Measurements from ENCODE around the gene TMEM131L.
"Not testable (repeated sequence)": the region's sequence is repeated elsewhere in the genome, so short reads cannot be mapped to it uniquely, and the experiment has no call there.

Gene TMEM131L

DNA sequence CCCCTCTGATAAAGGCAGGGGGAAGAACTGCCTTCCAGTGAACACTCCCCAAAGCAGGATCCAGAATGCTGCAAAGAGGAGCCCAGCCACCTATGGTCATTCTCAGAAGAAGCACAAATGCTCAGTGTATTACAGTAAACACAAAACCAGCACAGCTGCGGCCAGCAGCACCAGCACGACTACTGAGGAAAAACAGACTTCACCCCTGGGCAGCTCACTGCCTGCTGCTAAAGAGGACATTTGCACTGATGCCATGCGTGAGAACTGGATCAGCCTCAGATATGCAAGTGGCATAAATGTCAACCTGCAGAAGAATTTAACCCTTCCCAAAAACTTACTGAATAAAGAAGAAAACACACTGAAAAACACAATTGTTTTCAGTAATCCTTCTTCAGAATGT, 137.7 kb downstream of the TMEM131L start:
- in situ Hi-C loops (cut with HindIII; ENCODE audit: low sequenced_read_pairs), result no loop called here

DNA sequence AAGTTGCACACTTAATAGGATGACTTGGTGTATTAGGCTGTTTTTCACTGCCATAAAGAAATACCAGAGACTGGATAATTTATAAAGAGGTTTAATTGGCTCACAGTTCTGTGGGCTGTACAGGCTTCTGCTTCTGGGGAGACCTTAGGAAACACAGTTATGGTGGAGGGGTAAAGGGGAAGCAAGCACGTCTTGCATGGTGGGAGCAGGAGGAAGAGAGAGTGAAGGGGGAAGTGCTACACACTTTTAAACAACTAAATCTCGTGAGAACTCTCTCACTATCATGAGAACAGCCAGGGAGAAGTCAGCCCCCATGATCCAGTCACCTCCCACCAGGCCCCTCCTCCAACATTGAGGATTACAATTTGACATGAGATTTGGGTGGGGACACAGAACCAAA, 142.9 kb downstream of the TMEM131L start:
- in situ Hi-C loops (cut with HindIII; ENCODE audit: low sequenced_read_pairs), result not testable (repeated sequence)

DNA sequence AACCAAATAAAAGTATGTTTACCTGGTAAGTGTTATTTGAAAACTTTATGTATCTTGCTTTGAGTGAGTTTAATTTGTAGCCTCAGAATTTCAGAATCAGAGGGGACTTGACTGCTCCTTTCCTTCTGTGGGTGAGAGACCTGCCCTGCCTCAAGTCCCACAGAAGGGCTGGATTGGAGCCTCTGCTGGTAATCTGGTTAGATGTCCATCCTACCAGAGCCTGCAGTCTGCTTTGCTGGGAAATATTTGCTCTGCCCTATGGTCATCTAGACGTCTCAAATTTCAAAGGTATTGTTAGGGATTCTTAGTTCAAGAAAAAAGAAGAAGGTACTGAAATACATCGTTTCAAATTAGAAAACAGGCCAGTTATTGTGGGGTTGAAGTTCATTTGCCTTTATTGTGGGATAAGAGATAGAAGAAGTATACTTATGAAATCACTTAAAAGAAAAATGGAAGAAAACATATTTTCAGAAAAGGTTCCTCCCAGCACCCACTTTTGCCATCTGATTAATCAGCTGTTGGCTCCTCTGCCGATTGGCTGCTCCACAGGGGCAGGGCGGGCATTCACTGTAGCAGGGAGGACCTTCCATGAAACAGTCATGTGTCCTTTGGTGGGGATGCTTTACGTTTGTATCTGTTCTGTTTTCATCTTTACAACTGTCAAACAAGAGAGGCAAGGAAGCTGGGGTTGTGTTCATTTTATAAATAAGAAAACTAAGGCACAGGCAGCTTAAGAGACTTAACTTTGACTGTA, 144.6 kb downstream of the TMEM131L start:
- in situ Hi-C loops (cut with HindIII; ENCODE audit: low sequenced_read_pairs), result no loop called here

DNA sequence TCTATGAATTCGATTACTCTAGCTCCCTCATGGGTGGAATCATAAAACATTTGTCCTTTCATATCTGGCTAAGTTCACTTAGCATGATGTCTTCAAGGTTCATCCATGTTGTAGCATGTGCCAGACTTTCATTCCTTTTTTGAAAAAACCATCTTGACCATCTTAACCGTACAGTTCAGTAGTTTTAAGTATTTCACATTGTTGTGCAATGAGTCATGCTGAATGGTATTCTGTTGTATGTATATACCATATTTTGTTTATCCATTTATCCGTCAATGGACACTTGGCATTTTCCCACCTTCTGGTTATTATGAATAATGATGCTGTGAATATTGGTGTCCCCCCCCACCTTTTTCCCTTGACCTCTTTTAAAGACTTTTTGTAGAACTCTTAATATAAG, 145.5 kb downstream of the TMEM131L start:
- in situ Hi-C loops (cut with HindIII; ENCODE audit: low sequenced_read_pairs), result no loop called here

DNA sequence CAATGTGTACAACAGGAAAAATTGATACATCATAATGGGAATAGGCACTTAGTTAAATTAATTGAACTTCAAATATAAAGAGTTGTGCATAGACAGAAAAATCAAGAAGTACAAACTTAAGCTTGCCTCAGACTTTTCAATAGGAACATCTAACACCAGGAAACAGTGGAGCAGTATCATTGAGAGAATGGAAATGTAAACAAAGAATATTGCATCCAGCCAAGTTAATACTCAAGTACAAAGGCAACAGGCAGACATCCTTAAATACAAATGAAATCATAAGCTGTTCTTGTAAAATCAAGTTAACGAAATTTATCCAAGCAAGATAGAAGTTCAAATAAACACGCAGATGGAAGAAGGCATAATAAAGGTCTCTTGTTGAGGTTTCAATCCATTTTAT, 146.7 kb downstream of the TMEM131L start:
- in situ Hi-C loops (cut with HindIII; ENCODE audit: low sequenced_read_pairs), result no loop called here

DNA sequence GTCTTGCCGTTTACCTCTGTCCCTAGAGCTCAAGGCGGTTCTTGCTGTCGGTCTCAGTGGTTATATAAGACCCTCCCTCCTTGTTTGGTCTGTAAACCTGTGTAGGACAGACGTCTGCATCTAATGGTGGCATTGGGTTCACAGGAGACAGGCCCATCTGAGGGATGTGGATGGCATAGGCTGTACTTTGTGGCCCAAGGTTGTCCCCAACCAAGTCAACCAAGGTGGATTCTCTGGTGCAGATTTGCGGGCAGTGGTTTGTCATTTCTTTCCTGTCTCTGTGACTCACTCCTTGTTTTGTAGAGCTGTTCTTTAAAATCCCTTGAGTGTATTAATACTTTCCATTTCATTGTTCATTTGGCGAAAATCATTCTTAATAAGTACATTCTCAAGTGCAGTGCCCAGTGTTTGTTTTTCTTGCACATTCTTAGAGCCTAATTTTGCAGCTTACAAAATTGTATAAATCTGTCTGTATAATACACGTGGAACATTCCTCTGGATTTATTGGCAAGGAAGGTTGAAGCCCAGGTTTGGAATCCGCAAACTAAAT, 149.9 kb downstream of the TMEM131L start:
- in situ Hi-C loops (cut with HindIII; ENCODE audit: low sequenced_read_pairs), result no loop called here

DNA sequence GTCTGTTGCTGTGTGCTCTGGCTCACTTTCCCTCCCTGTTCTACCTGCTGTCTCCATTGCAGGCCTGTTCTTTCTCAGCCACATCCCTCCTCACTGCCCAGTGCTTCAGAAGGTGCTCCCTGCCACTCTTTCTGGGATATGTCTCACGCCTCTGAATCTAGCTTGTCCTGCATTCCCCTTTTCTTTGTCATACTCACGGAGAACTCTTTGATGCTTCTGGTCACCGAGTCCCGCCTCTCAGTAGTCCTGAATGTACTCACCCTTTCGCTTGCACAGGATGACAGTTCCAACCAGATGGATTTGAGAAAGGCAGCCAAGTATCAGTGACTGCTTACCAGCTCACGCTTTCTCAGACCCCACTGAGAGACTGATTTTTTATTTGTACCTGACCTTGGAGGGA, 152.7 kb downstream of the TMEM131L start:
- in situ Hi-C loops (cut with HindIII; ENCODE audit: low sequenced_read_pairs), result no loop called here

DNA sequence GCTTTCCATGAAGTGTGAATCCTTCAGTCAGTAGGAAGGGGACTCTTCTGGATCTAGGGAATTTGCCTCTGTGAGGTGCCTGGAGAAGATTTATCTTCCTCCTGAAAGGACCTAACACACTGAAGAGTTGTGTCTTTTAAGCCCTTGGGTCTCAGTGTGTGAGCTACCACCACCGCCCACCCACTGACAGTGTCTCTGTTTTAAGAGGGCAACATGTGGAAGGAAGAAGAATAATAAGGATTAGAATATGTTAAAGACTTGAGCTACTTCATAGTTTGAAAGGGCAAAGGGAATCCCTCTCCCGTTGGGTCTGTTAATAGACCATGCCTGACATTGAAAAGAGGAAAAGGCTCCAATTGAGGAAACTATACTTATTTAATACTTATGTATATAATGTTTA, 153.7 kb downstream of the TMEM131L start:
- in situ Hi-C loops (cut with HindIII; ENCODE audit: low sequenced_read_pairs), result no loop called here

DNA sequence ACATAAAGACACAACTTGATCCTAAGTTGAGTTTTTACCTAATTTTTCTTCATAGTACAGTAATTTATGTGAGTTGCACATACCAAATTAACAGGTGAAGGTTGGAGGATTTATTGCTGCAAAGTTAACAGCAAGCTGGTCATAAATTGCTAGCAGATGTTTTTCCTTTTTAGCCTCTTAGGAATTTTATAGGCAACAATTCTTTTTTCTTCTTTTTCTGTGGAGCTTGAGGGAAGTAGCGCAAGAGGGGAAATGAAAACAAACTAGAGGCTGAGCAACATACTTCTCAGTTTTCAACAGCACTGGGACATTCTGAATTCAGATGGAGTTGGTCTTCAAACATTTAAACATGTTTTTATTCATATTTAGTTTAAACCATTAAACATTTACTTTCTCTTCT, 154.2 kb downstream of the TMEM131L start:
- in situ Hi-C loops (cut with HindIII; ENCODE audit: low sequenced_read_pairs), result no loop called here

DNA sequence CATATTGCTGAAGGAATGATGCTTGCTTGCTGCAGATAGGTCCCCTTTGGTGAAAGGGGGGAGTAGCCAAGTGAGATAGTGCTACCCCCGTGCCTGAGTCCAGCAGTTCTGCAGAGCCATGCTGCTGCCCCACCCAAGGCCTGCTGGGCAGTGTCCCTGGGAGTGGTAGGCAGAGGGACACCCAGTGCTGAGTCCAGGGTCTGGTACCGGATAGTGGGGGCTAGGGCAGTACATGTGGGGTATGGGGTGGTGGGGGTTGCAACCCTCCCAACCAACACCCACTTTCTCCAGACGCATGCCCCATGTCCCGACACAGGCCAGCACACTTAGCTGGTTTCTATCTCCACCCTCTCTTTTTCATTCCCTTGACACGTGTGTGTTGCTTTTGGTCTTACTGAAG, 155.9 kb downstream of the TMEM131L start:
- in situ Hi-C loops (cut with HindIII; ENCODE audit: low sequenced_read_pairs), result no loop called here

DNA sequence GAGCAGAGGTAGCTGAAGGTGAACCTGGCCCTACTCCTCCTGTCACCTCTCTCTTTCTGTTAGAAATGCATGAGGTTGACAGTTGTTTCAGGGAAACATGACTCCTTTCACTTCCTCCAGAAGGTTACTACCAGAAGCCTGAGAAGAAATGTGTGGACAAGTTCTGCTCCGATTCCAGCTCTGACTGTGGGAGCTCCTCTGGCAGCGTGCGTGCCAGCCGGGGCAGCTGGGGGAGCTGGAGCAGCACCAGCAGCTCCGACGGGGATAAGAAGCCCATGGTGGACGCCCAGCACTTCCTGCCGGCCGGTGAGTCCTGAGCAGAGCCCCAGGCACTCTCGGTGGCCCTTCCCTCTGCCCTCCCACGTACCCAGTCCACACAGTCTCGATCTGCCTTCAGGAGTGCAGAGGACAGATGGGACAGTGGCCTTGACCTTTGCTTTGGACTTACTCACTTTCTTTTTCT, 156.6 kb downstream of the TMEM131L start:
- in situ Hi-C loops (cut with HindIII; ENCODE audit: low sequenced_read_pairs), result no loop called here

DNA sequence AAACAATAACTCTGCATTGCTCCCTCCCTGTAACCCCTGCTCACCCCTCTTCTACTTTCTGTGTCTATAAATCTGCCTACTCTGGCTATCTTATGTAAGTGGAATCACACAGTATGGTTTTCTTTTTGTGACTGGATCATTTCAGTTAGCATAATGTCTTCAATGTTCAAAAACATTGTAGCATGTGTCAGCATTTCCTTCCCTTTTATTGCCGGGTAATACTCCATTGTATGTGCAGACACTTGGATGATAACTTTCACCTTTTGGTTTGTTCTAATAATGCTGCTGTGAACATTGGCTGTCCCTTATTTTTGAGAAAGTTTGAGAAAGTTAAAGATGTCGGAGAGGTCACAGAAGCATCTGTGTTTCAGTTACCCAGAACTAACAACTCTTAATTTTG, 157.3 kb downstream of the TMEM131L start:
- in situ Hi-C loops (cut with HindIII; ENCODE audit: low sequenced_read_pairs), result no loop called here

DNA sequence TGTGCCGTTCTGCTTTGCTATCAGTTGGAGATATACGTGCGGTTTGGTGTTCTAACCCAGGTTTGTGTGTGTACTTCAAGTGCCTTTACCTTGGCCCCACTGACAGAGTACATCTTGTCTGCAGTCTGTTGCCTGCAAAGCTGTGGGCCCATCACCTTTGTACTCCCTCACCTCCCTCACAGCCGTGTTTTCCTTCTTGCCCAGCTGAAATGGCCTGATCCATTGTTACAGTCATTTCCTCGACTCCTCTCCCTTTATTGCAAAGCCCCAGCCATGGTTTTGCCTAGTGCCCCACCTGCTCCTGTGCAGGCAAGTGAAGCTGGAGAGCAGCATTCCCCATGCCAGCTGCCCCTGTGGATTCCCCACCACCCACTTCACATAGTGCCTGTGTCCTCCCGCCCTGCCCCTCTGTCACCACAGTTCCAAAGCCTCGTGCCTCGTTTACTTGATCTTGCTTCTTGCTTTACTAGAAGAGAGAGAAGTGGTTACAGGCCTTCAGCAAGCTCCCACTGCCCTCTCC, 162.7 kb downstream of the TMEM131L start:
- in situ Hi-C loops (cut with HindIII; ENCODE audit: low sequenced_read_pairs), result no loop called here

DNA sequence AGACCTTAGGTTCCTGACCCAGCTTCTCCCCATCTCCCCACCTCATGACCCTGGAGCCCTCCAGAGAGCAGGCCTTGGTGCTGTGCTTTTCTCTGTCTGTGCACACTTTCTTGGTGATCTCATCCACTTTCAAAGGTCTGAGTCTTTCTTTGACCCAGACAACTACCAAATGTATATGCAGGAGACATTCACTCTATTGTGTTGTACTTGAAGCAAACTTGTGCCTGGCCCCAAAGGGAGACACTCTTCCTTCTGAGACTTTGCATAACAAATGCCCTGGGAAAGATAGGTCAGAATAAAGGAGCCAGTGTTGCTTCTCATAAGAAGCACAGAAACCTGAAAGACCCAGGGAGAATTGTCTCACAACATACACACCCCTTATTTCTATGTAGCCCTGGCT, 163.6 kb downstream of the TMEM131L start:
- in situ Hi-C loops (cut with HindIII; ENCODE audit: low sequenced_read_pairs), result no loop called here

DNA sequence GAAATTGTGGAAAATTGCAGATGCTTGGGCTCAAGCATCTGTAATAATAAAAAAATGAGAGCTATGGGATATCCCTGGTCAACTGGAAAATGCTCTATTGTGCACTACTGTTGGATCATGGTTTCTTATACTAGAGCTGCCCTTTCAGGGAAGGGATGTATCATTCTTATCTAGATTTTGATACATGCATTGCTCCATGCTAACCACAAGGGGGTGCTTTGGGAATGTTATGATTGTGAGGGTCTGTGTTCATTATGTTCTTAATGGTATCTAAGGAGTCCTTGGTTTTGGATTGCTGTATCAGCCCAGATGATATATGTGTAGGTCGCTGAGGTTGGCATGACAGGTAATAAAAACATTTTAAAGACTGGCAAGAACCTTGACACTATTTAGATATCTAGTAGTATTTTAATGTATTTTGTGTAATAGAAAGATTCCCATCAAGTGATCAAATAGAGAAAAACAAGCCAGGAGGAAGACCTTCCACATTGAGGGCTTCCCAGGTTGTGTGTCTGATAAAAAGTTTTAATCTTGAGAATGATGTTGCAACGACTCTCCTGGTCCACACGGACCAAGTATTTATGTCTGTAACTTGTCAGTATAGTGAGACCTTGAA, 168.7 kb downstream of the TMEM131L start:
- in situ Hi-C loops (cut with HindIII; ENCODE audit: low sequenced_read_pairs), result no loop called here

DNA sequence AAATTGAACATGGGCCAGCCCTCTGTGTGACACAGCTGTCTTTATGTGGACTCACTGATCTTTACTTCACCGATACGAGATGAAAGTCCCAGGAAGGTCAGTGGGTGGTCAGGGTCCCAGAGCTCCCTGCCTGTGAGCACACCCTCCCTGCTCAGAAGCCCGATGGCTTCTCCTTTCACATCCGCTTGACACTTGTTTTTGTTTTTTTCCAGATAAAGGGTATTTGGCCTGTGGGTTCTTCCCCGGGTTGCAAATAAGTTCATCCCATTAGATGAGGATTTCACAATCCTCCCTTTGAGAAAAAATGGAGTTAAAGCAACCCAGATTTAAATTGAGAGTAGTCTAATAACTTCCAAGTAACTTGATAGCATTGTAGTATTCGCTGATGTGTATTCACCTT, 169.7 kb downstream of the TMEM131L start:
- in situ Hi-C loops (cut with HindIII; ENCODE audit: low sequenced_read_pairs), result no loop called here

DNA sequence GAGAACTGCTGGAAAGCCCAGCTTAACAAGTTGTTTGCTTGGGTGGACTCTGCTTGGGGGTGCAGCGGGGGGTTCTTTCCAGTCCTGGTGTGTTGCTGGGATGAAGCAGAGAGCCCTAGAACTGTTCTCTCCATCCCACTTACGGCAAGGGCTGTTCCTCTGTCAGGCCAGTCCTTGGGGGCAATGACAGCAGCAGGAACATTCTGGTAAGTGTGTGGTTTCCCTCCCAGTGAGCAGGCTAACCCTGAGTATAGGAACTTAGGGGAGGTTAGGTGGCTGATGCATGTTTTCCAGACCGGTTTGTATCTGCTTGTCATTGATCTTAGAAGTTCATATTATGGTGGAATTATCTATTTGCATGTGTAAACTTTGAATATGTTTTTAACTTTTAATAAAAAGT, 171.0 kb downstream of the TMEM131L start:
- in situ Hi-C loops (cut with HindIII; ENCODE audit: low sequenced_read_pairs), result no loop called here

DNA sequence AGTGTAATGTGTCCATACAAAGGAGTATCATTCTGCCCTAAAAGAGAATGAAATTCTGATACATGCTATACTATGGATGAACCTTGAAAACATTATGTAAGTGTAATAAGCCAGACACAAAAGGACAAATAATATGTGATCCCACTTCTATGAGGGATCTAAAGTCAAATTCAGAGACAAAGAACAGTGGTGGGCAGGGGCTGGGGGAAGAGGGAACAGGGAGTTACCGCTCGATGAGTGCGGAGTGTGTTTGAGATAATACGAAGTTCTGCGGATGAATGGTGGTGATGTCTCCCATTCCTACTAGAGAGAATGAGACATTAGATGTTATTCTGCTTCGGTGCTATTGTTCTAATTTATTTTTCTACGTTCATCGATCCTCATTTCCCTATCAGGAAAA, 171.9 kb downstream of the TMEM131L start:
- in situ Hi-C loops (cut with HindIII; ENCODE audit: low sequenced_read_pairs), result no loop called here

DNA sequence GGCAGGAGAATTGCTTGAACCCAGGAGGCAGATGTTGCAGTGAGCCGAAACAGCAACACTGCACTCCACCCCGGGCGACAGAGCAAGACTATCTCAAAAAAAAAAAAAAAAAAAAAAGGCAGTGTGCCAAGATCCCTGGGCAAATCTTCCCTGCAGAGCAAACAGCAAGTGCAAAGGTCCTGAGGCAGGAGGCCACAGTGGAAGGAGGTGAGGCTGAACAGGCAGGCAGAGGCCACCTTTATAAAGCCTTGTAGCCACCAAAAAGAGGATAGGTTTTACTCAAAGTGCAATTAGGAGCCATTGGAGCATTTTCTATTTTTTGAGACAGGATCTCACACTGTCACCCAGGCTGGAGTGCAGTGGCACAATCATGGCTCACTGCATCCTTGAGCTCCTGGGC, 172.8 kb downstream of the TMEM131L start:
- in situ Hi-C loops (cut with HindIII; ENCODE audit: low sequenced_read_pairs), result no loop called here

DNA sequence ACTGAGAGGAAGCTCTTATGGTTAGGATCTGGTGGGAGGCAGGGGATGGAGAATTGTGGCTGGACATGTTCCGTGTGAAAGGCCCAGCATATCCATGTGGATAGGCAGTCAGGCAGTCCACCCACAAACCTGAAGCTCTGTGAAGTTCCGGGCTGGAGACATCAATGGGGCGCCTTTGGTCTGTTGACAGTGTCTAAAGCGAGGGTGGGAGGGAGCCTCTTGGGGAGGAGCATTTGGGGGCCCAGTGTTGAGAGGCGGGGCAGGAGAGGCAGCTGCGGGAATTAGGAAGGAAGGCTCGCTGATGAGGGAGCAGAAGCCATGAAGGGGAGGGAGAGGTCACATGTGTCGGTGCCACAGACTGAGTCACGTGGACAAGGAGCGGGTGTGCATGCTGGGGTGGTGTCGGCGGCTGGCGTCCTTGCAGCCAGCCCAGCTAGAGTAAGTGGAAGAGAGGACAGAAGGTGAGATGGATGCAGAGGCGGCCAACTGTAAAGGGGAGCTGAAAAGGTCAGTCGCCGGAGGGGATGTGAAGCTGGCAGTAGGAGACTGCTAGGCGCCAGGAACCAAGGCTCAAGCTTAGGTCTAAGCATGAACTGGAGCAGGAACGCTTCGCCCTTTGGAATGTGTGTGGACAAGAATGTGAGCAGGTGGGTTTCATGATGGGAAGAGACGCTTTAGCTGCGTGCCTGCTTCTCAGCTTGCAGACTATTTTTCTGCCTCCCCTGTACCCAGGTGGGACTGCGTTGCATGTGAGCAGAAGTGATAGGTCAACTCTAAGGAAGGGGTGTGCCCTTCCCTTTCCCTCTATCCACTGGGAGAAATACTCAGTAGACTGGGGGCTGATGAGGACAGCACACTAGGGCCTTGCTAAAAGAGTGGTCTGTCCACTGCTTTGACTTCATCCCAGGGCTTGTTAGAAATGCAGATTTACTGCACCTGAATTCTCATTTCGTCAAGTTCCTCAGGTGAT, 174.0 kb downstream of the TMEM131L start:
- in situ Hi-C loops (cut with HindIII; ENCODE audit: low sequenced_read_pairs), result no loop called here

DNA sequence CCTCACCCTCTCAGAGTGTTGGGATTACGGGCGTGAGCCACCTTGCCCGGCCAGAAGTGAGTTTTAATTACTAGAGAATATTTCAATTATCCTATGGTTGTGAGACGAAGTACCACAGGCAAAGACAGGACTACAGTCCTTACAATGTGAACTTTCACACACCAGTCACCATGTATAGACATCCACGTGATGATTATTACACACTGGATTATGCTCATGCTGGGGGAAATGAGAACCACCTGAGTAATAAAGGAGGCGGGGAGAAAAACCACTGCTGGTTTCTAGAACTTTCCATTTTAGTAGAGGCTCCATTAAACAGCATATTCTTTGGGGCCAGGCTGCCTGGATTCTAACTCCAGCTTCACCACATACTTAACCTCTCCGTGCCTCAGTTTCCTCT, 175.4 kb downstream of the TMEM131L start:
- in situ Hi-C loops (cut with HindIII; ENCODE audit: low sequenced_read_pairs), result no loop called here

Measured in endothelial cell of hepatic sinusoid (primary cell).